K562 (cell line): Measurements from ENCODE around the gene NRXN2. TPM values are rescaled to one million over a fixed set of nuclear protein-coding genes. Genes with fewer than 3 reads are reported as not detected.

Experiments used
- ATAC-seq: fragments of 200-7000 bp; cut with Tn5 transposase; 3 replicates; pipeline ENCODE4 v1.9.1; 2020; ENCODE audit warnings: moderate library complexity
- BruUV-seq: library from RNA; stranded (reverse); fragments of 400-500 nt; replicated peaks from 2 replicates; lab custom pipeline; 2021; lab: Mats Ljungman, UMichigan
- CTCF ChIA-PET: fragments of 300-600 bp; formaldehyde crosslinking; extraction: SDS; loops from one replicate; lab custom pipeline; 2021; ENCODE audit warnings: low intra/inter-chr PET ratio; lab: Yijun Ruan, JAX
- POLR2A ChIA-PET: fragments of 300-600, 350-650 bp; sonication (Branson Sonifier 250); formaldehyde crosslinking; extraction: SDS; loops from one replicate; lab custom pipeline; 2021; ENCODE audit warnings: antibody characterized with exemption, inconsistent platforms; lab: Yijun Ruan, JAX
- DNase-seq, 4 experiments: peaks; one replicate each; pipeline versions ENCODE4 v3.0.0 to v3.0.0-alpha.2; 2011 to 2018; ENCODE audit warnings: low spot score in 3 of 4, mixed read lengths in 3 of 4; ENCODE audit errors: extremely low read depth in 1 of 4
- FAIRE-seq: peaks from 2 replicates; lab custom pipeline; 2011; peaks lifted over from hg19 to GRCh38; lab: Jason Lieb, UNC
- H2AFZ ChIP-seq: 2 replicates; pipeline ENCODE4 v1.6.0; 2011; ENCODE audit warnings: low read depth, low read length, control low read depth, inconsistent platforms
- H3K27ac ChIP-seq: fragments of 200-600 bp; 3 replicates; pipeline ENCODE4 v1.8.0; 2011; ENCODE audit warnings: low read depth, mild to moderate bottlenecking, control low read depth, inconsistent platforms, low read length, moderate library complexity, mixed read lengths; ENCODE audit errors: extremely low read depth
- H3K27me3 ChIP-seq, 2 experiments: fragments of 300-600 bp in 1 of 2; 2 replicates in 1 of 2; 3 replicates in 1 of 2; pipeline versions ENCODE4 v1.6.0 to v1.8.0; 2011; ENCODE audit warnings: inconsistent platforms in 2 of 2, low read length in 2 of 2, mild to moderate bottlenecking in 1 of 2, mixed read lengths in 1 of 2, moderate library complexity in 1 of 2; ENCODE audit not compliant: control insufficient read depth in 2 of 2, insufficient read depth in 2 of 2
- H3K36me3 ChIP-seq: fragments of 300-600 bp; 3 replicates; pipeline ENCODE4 v1.8.0; 2011; ENCODE audit warnings: mild to moderate bottlenecking, low read length, inconsistent platforms; ENCODE audit not compliant: control insufficient read depth, insufficient read depth
- H3K4me1 ChIP-seq, 2 experiments: fragments of 200-600 bp in 1 of 2; replicated peaks in 1 of 2; 2 replicates in 1 of 2; 3 replicates in 1 of 2; pipeline versions ENCODE4 v1.5.1 to v1.8.0; 2011; ENCODE audit warnings: inconsistent platforms in 2 of 2, low read length in 2 of 2, mild to moderate bottlenecking in 1 of 2, mixed read lengths in 1 of 2, moderate library complexity in 1 of 2; ENCODE audit not compliant: control insufficient read depth in 2 of 2, insufficient read depth in 2 of 2
- H3K4me2 ChIP-seq: 2 replicates; pipeline ENCODE4 v1.6.1; 2011; ENCODE audit warnings: low read length, control low read depth, inconsistent platforms, mixed read lengths; ENCODE audit not compliant: insufficient read depth
- H3K4me3 ChIP-seq: fragments of 200-600 bp; sonication (generic), shearing (Covaris generic); 2 replicates; pipeline ENCODE4 v1.5.1; 2016; ENCODE audit warnings: control low read depth, inconsistent platforms
- H3K79me2 ChIP-seq: fragments of 200-600 bp; 3 replicates; pipeline ENCODE4 v1.8.0; 2011; ENCODE audit warnings: low read length, inconsistent platforms; ENCODE audit not compliant: control insufficient read depth, insufficient read depth
- H3K9ac ChIP-seq, 2 experiments: 2 replicates each; pipeline versions ENCODE4 v1.6.0 to v1.6.1; 2011; ENCODE audit warnings: low read depth in 2 of 2, low read length in 2 of 2, control low read depth in 1 of 2, inconsistent platforms in 1 of 2, mild to moderate bottlenecking in 1 of 2, mixed read lengths in 1 of 2; ENCODE audit not compliant: insufficient read depth in 1 of 2
- H3K9me1 ChIP-seq: one replicate; pipeline ENCODE4 v1.6.0; 2011; ENCODE audit warnings: inconsistent platforms, mild to moderate bottlenecking, low read length, moderate library complexity; ENCODE audit not compliant: control insufficient read depth, insufficient read depth
- H3K9me3 ChIP-seq: replicated peaks from 2 replicates; pipeline ENCODE4 v1.5.1; 2011; ENCODE audit warnings: low read depth, low read length, inconsistent platforms; ENCODE audit not compliant: control insufficient read depth, insufficient read depth
- H4K20me1 ChIP-seq: replicated peaks from 2 replicates; pipeline ENCODE4 v1.6.1; 2011; ENCODE audit warnings: low read length, inconsistent platforms, mixed read lengths; ENCODE audit not compliant: control insufficient read depth, insufficient read depth
- BRD9 ChIP-seq: fragments of 450-650 bp; IDR thresholded peaks from 2 replicates; pipeline ENCODE4 v1.6.1; 2018; ENCODE audit warnings: low read depth; ENCODE audit not compliant: partially characterized antibody
- CBFB ChIP-seq: sonication (generic); formaldehyde crosslinking; IDR thresholded peaks from 2 replicates; pipeline ENCODE4 v1.4.0; 2020; ENCODE audit warnings: mild to moderate bottlenecking, missing genetic modification reagents
- HBP1 ChIP-seq: fragments of 450-650 bp; formaldehyde crosslinking; IDR thresholded peaks from 2 replicates; pipeline ENCODE4 v1.4.0; 2022; ENCODE audit warnings: missing genetic modification characterization
- HES1 ChIP-seq: fragments of 450-650 bp; IDR thresholded peaks from 2 replicates; pipeline ENCODE4 v1.6.1; 2016; ENCODE audit warnings: low read depth, mild to moderate bottlenecking, moderate library complexity
- NCOR1 ChIP-seq: fragments of 450-650 bp; IDR thresholded peaks from 2 replicates; pipeline ENCODE4 v1.6.1; 2016; ENCODE audit warnings: mild to moderate bottlenecking, moderate library complexity
- NR0B1 ChIP-seq: fragments of 450-650 bp; IDR thresholded peaks from one replicate; pipeline ENCODE4 v1.6.1; 2018; ENCODE audit warnings: mild to moderate bottlenecking, moderate library complexity; ENCODE audit not compliant: partially characterized antibody
- POU5F1 ChIP-seq: fragments of 150-350 bp; IDR thresholded peaks from 2 replicates; pipeline ENCODE4 v1.6.1; 2014; ENCODE audit warnings: borderline replicate concordance, low read length, low read depth, mild to moderate bottlenecking; ENCODE audit not compliant: partially characterized antibody
- SMARCB1 ChIP-seq: IDR thresholded peaks from 2 replicates; pipeline ENCODE4 v1.6.1; 2011; ENCODE audit warnings: improper control_type of control experiment, low read depth; ENCODE audit not compliant: insufficient read length
- SUPT5H ChIP-seq: fragments of 450-650 bp; IDR thresholded peaks from 2 replicates; pipeline ENCODE4 v1.6.1; 2016
- TAF7 ChIP-seq: fragments of 450-650 bp; IDR thresholded peaks from 2 replicates; pipeline ENCODE4 v1.6.1; 2016; ENCODE audit warnings: missing genetic modification characterization, missing compliant biosample characterization
- USF1 ChIP-seq: sonication (generic); formaldehyde crosslinking; IDR thresholded peaks from 2 replicates; pipeline ENCODE4 v1.9.0; 2022; ENCODE audit warnings: mild to moderate bottlenecking, missing genetic modification reagents
- ZC3H8 ChIP-seq: fragments of 450-650 bp; IDR thresholded peaks from 2 replicates; pipeline ENCODE4 v1.6.1; 2017
- ZFP36 ChIP-seq: fragments of 150-350 bp; IDR thresholded peaks from 2 replicates; pipeline ENCODE4 v1.6.1; 2018; ENCODE audit warnings: low read length, low read depth; ENCODE audit not compliant: partially characterized antibody
- WGBS: fragments of 100-300 bp; shearing (Covaris generic); methylation state at CpG from one replicate; pipeline ENCODE4 v1.1.6; 2016; ENCODE audit warnings: low coverage, mixed read lengths; ENCODE audit not compliant: insufficient coverage; ENCODE audit errors: missing lambda C conversion rate; 5-methylcytosine and 5-hydroxymethylcytosine counted together
- in situ Hi-C: fragments of 300-500 bp; cut with MboI; formaldehyde crosslinking; loops from 4 replicates; pipeline ENCODE4 v1.15.0; 2018; ENCODE audit warnings: inconsistent platforms, mixed read lengths
- intact Hi-C: fragments of 100-400 bp; cut with micrococcal nuclease; formaldehyde crosslinking; loops from 2 replicates; pipeline ENCODE4 v1.14.2; 2022
- polyA plus RNA-seq, 8 experiments: library from polyadenylated mRNA; depleted of rRNA in 4 of 8; stranded (reverse) in 5 of 8; unstranded in 3 of 8; fragments of >200 nt; fragmentation: Nextera tagmentation in 2 of 8; fragmentation: Illumina TruSeq in 1 of 8; extraction: Ambion mirVana in 2 of 8; extraction: Trizol in 1 of 8; gene quantifications; 2 replicates each; pipeline versions ENCODE4 v1.2.1 to v1.2.3, GENCODE V29; 2011 to 2014; ENCODE audit warnings: inconsistent platforms in 1 of 8, missing spikeins in 1 of 8
- total RNA-seq, 7 experiments: library from RNA; depleted of rRNA in 6 of 7; stranded (reverse); fragments of >200 nt in 6 of 7; fragmentation: Illumina TruSeq in 2 of 7; extraction: Trizol in 2 of 7; gene quantifications; 2 replicates each; pipeline versions ENCODE4 v1.2.1 to v1.2.3, GENCODE V29; 2011 to 2021; ENCODE audit warnings: low replicate concordance in 1 of 7

The NRXN2 gene
- total and polyA plus RNA-seq, 9 of the 15 experiments (the other 6 are each of a cell fraction or from before 2014, with no cell fraction given): 0.07 to 0.47 (median 0.15) TPM; not detected in 4

GRCh38 chr11:64586366-64586765 lies 136.6 kb downstream of the NRXN2 start:
- no peak overlapping the region for H3K27ac ChIP-seq
- H3K9me3 ChIP-seq: no peaks in the 10 kb centered on the region; the same call in 1 of the 2 replicates
- H3K4me3 ChIP-seq: no peak overlapping the region
- FAIRE-seq (no peak), ATAC-seq (no peak), DNase-seq (no peak)
- H3K79me2 ChIP-seq: no peaks in the 10 kb centered on the region
- H3K9me1 ChIP-seq: peaks cover 3% of the 10 kb centered on the region
- no peak overlapping the region for H3K9ac ChIP-seq
- in situ Hi-C loops: no loop called here
- BruUV-seq: no TSS peak
- no peaks in the 10 kb centered on the region for H3K36me3 ChIP-seq
- H3K4me1 ChIP-seq: peaks cover 3 to 14% of the 10 kb centered on the region in 2 experiments; a peak in 3 of 5 replicates
- TF ChIP-seq HES1: no peak
- peak; percentile 71 for TF ChIP-seq ZFP36
- no peak overlapping the region for H3K4me2 ChIP-seq
- peaks cover 12 to 60% of the 10 kb centered on the region in 2 experiments; a peak in 4 of 5 replicates for H3K27me3 ChIP-seq
- H2AFZ ChIP-seq: no peak overlapping the region
- POLR2A ChIA-PET: no interaction called here
- no peaks in the 10 kb centered on the region for H4K20me1 ChIP-seq
- CTCF ChIA-PET: no interaction called here
- intact Hi-C loops: no loop called here

DNA sequence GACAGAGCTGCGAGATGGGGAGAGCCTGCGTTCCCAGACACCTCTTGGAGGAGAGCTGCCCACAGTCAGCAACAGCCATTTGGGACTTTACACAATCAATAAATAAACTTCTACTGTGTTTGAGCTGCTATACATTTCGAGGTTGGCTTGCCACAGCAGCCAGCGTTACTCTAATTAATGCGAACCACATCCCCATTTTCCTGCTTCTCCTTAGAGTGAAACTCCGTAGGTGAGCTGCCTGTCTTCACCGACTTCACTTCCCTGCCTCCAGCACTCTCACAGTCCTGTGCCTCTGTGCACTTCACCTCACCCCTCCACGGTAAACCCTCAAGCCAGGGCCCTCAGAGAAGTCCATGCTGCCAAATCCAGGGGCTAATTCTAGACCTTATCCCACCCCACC lies 137.8 kb downstream of the NRXN2 start:
- DNase-seq: no peak
- no peaks in the 10 kb centered on the region for H3K36me3 ChIP-seq
- H3K79me2 ChIP-seq: no peaks in the 10 kb centered on the region
- no peak overlapping the region for H3K9ac ChIP-seq
- in situ Hi-C loops: no loop called here
- H4K20me1 ChIP-seq: no peaks in the 10 kb centered on the region
- no peak for ATAC-seq
- H3K27ac ChIP-seq: no peak overlapping the region
- FAIRE-seq: no peak
- no peak overlapping the region for H3K4me3 ChIP-seq
- peaks cover 3 to 17% of the 10 kb centered on the region in 2 experiments; a peak in 3 of 5 replicates for H3K4me1 ChIP-seq
- H2AFZ ChIP-seq: no peak overlapping the region
- peaks cover 18 to 61% of the 10 kb centered on the region in 2 experiments; a peak in 4 of 5 replicates for H3K27me3 ChIP-seq
- peaks cover 3% of the 10 kb centered on the region for H3K9me1 ChIP-seq
- intact Hi-C loops: no loop called here
- POLR2A ChIA-PET: interaction anchor here (0.7 to 0.9 kb wide), 2 partner anchors 16 to 20 kb away, joined by 3 read pairs; no protein-coding TSS in a partner anchor
- BruUV-seq: no TSS peak
- no peak overlapping the region for H3K4me2 ChIP-seq
- no peaks in the 10 kb centered on the region; the same call in 1 of the 2 replicates for H3K9me3 ChIP-seq
- WGBS: under 1% methylated on average over 8 of the region's 8 CpGs
- CTCF ChIA-PET: no interaction called here
- TF ChIP-seq HBP1 (no peak), ZC3H8 (no peak), SUPT5H (no peak), NCOR1 (no peak), TAF7 (tag) (no peak), BRD9 (no peak), SMARCB1 (no peak), CBFB (CRISPR knock-in tag) (no peak), POU5F1 (no peak), NR0B1 (no peak), USF1 (CRISPR knock-in tag) (no peak)
